NCI-H128 (cell line): ENCODE data around the gene PTPN6.

Experiments
- DNase-seq: peaks from one replicate; lab custom pipeline; 2025; ENCODE audit not compliant: unreplicated experiment; lab: John Stamatoyannopoulos, UW

PTPN6 gene

DNA sequence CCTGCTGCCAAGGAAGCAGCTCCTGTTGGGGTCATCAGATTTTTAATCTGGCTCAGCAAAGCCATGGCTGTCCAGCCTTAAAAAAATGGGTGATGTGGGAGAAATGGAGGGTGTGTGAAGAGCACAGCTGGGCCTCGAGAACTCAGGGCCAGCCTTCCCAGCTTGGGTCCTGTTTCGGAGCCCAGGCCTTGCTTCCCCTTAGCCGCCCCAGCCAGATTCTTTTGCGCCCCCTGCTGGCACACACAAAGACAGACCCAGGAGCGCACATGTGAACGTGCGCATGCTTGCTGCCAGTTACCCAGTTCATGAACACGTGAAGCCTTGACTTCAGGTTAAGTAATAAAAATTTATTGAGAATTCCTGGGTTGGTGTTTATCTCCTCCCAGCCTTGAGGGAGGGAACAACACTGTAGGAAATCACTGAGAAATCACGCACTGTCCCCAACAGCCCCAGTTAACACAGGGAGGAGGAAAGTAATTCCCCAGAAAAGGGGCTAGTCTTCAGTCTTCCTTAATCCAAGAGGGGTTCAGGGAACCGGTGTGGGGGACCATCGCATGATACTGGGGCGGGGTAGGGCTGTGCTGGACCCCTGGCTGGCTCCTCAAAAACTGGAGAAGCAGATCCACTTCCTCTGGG lies 14.0 kb downstream of the PTPN6 start:
- peak; percentile 83 for DNase-seq

DNA sequence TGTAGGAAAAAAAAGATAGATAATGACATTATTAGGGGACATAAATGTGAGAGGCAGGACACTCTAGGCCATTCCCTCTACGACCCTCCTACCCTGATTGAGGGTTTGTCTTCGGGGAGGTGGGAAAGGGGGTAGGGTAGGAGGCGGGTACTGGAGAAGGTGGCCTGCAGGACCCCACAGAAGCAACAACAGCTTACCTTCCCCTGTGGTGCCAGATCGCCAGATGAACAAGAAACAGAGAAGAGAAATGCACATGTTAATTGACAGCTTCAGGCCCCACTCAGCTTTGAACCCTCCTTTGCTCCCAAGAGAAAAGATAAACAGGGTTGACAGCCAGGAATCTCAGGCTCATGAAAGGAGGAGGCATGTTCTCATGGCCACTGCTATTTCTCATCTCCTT lies 14.6 kb downstream of the PTPN6 start:
- no peak for DNase-seq

- no peak for DNase-seq
Measured at GRCh38 chr12:6966351-6966750, 15.2 kb downstream of the PTPN6 start.

DNA sequence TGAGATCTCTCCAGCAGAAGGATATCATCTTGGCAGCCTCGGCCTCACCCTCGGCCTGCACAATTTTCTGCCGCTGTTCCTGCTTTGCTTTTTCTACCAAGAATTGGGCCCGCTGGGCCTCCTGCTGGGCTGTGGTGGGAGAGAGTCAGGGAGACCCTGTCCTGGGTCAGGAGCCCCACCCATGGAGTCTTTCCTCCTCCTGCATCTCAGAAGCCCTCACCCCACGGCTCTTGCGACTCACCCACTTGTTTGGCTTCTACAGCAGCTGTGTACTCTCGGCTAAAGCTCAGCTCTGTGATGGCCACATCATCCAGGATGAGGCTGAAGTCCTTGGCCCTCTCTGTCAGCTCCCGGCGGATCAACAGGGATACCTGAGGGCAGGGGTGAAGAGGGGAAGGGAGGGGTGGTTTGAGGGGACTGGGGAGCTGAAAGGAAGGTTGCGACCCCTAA lies 16.5 kb downstream of the PTPN6 start:
- no peak for DNase-seq

DNA sequence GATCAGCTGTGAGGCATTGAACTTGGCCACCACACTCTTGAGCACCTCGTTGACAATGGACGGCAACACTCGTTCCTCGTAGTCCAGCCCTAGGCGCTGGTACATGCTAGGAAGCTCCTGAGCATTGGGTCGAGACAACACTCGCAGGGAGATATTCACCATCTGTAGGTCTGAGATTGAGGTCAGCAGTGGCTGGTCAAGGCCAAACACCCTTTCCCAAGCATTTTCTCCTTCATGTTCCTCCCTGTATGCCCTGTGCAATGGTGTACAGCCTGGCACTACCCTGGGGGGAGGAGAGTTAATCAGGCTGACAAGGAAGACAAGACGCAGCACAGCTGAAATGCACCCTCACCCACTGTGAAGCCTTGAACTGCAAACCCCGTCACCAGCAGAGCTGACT lies 17.3 kb downstream of the PTPN6 start:
- DNase-seq, result no peak

- DNase-seq, result no peak
Measured at GRCh38 chr12:6970096-6970527, 19.0 kb downstream of the PTPN6 start.

DNA sequence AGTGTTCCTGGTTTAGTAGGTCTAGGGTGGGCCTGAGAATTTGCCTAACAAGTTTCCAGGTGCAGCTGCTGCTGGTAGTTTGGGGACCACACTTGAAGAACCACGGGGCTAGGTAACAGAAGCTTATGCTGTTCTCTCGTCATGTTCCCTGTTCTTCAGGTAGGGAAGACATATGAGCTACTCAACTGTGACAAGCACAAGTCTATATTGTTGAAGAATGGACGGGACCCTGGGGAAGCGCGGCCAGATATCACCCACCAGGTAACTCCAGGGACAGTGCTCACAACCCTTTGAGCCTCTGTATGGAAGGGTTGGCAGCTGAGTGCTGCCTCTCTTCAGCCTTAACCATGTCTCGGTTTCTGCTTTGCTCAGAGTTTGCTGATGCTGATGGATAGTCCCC lies 23.0 kb downstream of the PTPN6 start:
- no peak for DNase-seq

GRCh38 chr12:6975297-6976032 lies 24.3 kb downstream of the PTPN6 start:
- DNase-seq, result no peak

DNA sequence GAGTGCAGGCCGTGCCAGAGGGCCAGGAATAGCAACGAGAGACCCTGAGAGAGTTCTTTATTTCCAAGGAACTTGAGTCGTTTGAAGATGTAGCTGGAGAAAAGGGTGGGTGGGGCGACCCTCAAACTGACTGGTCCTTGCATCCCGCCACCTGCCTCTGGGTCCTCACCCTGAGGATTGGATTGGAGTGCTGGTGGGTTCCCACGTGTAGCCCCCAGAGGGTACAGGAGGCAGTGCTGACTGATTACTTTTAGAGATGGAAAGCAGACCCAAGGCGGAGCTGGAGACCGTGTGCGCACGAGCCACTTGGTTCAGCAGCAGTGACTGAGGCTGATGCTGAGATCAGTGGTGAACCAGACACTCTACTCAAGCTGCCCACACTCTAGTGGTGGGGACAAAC lies 26.5 kb downstream of the PTPN6 start:
- no peak for DNase-seq

GRCh38 chr12:6978188-6978587 lies 27.0 kb downstream of the PTPN6 start:
- no peak for DNase-seq

- no peak for DNase-seq
Measured at GRCh38 chr12:6978611-6979011, 27.5 kb downstream of the PTPN6 start.

DNA sequence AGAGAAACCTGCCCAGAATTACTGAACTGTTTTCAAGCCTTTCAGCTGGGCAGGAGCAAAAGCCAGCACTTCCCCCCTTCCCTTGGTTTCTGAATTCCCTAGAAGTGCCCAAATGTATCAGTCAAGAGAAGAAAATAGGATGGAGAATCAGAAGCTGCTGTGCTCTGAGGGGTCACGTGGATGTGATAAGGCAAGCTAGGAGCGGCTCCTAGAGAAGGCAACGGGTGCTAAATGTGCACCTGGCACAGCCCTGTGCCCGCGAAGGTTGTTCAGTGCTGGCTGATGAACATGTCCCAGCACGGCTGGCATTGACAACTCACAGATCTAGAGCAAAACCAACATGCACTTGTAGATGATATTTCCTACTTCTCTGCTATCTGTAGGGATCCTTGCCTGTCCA lies 27.9 kb downstream of the PTPN6 start:
- DNase-seq, result no peak

DNA sequence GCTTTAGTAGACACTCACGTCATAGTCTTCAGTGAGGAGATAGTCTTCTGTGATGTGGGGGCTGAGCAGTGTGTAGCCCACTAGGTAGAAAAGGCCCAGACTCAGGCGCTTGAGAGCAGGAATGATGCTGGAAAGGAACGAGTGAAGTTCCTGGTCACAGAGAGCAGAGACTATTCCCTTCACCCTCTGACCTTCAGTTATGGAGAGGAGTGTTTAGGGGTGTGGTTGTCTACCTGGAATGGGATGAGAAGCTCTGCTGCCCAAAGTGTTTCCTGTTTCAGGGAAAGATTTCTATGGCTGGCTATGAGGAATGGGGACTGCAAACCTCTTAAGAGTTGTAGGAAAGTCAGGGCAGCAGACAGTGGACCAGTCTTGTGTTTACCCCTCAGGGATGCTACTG lies 28.3 kb downstream of the PTPN6 start:
- no peak for DNase-seq

- no peak for DNase-seq
Measured at GRCh38 chr12:6980075-6980474, 28.9 kb downstream of the PTPN6 start.

- DNase-seq, result no peak
Measured at GRCh38 chr12:6980740-6981139, 29.6 kb downstream of the PTPN6 start.

DNA sequence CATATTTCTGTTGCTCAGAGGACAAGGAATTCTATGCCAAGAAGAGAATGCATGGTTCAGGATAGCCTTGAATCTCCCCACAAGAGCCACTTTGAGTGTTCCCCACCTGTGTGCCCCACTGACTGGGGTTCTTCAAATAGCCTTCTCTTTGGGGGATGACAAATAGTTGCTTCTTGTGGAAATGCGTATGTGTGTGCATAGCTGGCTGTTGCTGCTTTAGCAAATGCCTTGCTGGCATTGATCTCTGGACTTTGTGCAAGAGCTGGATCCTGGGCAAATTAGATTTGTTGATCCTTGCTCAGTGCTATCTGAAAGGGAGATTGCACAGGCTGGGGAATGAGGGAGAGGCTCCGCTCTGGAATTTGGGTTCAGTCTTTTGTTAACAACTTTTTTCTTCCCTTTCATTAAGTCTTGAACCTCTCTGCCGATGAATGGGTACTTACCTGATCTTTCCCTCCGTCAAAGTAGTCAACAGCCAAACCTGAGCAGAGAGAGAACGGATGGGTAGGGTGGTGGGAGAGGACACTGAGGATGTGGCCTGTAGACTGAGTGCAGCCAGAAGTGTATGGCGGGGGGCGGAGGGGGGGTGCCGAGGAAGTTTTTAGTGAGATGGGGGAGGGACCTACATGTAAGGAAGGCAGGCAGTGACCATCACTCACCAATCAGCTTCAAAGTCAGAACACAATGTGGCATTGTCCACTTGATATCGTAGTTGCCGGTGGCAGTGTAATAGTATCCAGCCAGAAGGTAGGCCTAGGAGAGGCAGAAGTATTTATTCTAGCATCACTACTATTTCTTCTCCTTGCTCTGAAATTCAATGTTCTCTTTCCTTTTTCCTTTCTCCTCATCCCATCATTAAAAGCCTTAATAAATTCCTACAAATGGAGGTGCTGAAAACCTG lies 30.2 kb downstream of the PTPN6 start:
- no peak for DNase-seq

DNA sequence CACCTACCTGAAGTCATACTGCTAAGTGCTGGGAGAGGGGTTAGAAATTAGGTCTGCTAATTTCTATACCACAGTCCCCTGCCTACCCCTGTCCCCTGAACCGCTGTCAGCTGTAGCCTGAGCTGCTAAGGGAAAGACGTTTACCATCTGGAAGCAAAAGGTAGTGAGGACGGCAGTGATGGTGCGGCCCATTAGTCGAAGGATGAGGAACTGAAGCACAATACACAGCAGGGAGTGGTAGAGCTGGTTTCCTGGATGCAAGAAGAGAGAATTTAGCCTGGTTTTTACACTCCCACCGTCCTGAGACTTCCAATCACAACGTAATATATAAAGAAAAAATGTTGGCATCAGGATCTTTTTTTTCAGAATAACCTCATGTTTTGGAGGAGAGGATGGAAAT lies 31.4 kb downstream of the PTPN6 start:
- no peak for DNase-seq

DNA sequence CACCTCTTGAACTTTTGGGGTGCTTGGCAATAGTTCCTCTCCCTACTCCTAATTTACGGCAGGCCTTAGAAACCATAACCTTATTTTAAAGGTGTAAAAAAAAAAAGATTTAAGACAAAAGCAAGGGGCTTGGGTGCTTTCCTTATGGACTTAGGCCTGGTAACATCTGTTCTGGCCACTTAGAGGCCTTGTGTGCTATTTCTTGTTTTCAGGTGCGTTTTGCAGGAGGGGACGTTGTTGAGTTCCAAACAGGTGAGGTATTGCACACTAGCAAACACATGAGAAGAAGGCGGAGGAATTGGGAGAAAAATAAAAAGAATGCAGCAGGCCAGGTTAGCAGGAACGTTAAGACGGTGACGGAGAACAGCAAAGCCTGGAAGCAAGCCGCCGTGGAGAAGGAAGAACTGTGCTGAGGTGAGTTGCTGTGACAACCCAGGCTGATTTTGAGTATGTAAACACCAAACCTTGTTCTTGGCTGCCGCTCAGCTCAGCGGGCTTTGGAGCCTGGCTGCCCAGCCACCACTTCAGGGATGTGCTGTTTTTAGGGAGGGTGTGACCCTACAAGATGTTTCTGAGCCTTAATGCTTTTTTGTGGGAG lies 36.9 kb downstream of the PTPN6 start:
- no peak for DNase-seq

DNA sequence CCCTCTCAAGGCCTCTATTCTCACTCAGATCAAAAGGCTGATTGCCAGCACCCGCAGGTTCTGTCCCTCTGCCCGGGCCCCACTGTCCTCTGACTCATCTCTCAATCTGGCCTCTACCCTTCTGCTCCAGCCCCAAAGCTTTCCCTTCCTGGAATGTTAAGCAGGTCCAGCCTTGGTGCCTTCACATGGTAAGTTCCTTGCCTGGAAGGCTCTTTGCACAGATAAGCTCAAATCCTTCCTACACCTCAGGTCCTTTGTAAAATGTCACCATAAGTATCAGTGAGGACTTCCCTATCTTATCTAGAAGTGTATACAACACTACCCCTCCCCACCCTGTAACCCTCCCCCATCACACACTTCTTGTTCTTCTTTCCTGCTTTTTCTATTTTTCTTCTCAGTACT lies 44.9 kb downstream of the PTPN6 start:
- no peak for DNase-seq

GRCh38 chr12:6998715-6999451 lies 47.7 kb downstream of the PTPN6 start:
- no peak for DNase-seq
